RCC 7860 (cell line): ENCODE results near the gene C5orf58.

Experiments used
- DNase-seq: peaks from one replicate; pipeline ENCODE4 v3.0.0-alpha.2; 2015; ENCODE audit warnings: low spot score
- FAIRE-seq: peaks from 2 replicates; lab custom pipeline; 2012; peaks lifted over from hg19 to GRCh38; lab: Jason Lieb, UNC

Gene C5orf58

GRCh38 chr5:170232786-170233185 lies at the start of gene C5orf58:
Gene C5orf58 (plus strand): TSS chr5:170232985. CDS start chr5:170234977, 1,992 bp downstream.
- FAIRE-seq (no peak), DNase-seq (no peak)

- FAIRE-seq (no peak), DNase-seq (peak; percentile 43)
Observed at GRCh38 chr5:170183816-170184687, 48.7 kb upstream of the C5orf58 start.

- FAIRE-seq: no peak
- no peak for DNase-seq
Observed at GRCh38 chr5:170184737-170185136, 48.0 kb upstream of the C5orf58 start.

GRCh38 chr5:170186156-170186555 lies 46.6 kb upstream of the C5orf58 start:
- FAIRE-seq (no peak), DNase-seq (no peak)

- FAIRE-seq: no peak
- DNase-seq: no peak
Observed at GRCh38 chr5:170186856-170187255, 45.9 kb upstream of the C5orf58 start.

- no peak for DNase-seq
- no peak for FAIRE-seq
Observed at GRCh38 chr5:170190436-170191134, 42.2 kb upstream of the C5orf58 start.

- no peak for FAIRE-seq
Observed at GRCh38 chr5:170192829-170193228, 40.0 kb upstream of the C5orf58 start.

GRCh38 chr5:170195961-170196360 lies 36.8 kb upstream of the C5orf58 start:
- no peak for FAIRE-seq
- DNase-seq: no peak

More at GRCh38 chr5:170192829-170193228, 40.0 kb upstream of the C5orf58 start:
- DNase-seq: no peak

- DNase-seq: no peak
- no peak for FAIRE-seq
Observed at GRCh38 chr5:170200876-170201275, 31.9 kb upstream of the C5orf58 start.

- no peak for FAIRE-seq
- DNase-seq: no peak
Observed at GRCh38 chr5:170201311-170201710, 31.5 kb upstream of the C5orf58 start.

GRCh38 chr5:170202117-170202516 lies 30.7 kb upstream of the C5orf58 start:
- no peak for DNase-seq
- FAIRE-seq: no peak

- no peak for FAIRE-seq
Observed at GRCh38 chr5:170204202-170204601, 28.6 kb upstream of the C5orf58 start.

GRCh38 chr5:170206216-170206615 lies 26.6 kb upstream of the C5orf58 start:
- DNase-seq (no peak), FAIRE-seq (no peak)

More at GRCh38 chr5:170204202-170204601, 28.6 kb upstream of the C5orf58 start:
- DNase-seq: no peak

GRCh38 chr5:170206958-170207357 lies 25.8 kb upstream of the C5orf58 start:
- no peak for FAIRE-seq
- no peak for DNase-seq

GRCh38 chr5:170211575-170212334 lies 21.0 kb upstream of the C5orf58 start:
- no peak for FAIRE-seq
- no peak for DNase-seq

- DNase-seq (peak; percentile 45), FAIRE-seq (no peak)
Observed at GRCh38 chr5:170216257-170216864, 16.4 kb upstream of the C5orf58 start.

GRCh38 chr5:170217831-170218230 lies 15.0 kb upstream of the C5orf58 start:
- DNase-seq: no peak
- FAIRE-seq: no peak

GRCh38 chr5:170218726-170219125 lies 14.1 kb upstream of the C5orf58 start:
- FAIRE-seq (no peak), DNase-seq (no peak)

- peak; percentile 87 for DNase-seq
- peak; percentile 93 for FAIRE-seq
Observed at GRCh38 chr5:170219615-170220014, 13.2 kb upstream of the C5orf58 start.

- DNase-seq: no peak
- no peak for FAIRE-seq
Observed at GRCh38 chr5:170220191-170220590, 12.6 kb upstream of the C5orf58 start.

GRCh38 chr5:170221327-170221741 lies 11.5 kb upstream of the C5orf58 start:
- DNase-seq (no peak), FAIRE-seq (no peak)
